Thoracic aorta (tissue), 2 donors: ENCODE measurements around the gene EARS2. TPM values are rescaled to one million over a fixed set of nuclear protein-coding genes. Genes with fewer than 3 reads are reported as not detected.
"Not testable (repeated sequence)": the region's sequence is repeated elsewhere in the genome, so short reads cannot be mapped to it uniquely, and the experiment has no call there.

Experiments
- ATAC-seq: fragments of 150-250 bp; one replicate; pipeline ENCODE4 v1.8.0; 2017; ENCODE audit warnings: low read depth; ENCODE audit not compliant: insufficient number of reproducible peaks, low FRiP score
- DNase-seq: peaks from one replicate; pipeline ENCODE4 v3.0.0-alpha.2; 2020; ENCODE audit warnings: low spot score
- H3K27ac ChIP-seq, 2 donors: fragments of 200-600 bp; sonication (generic); 1 replicate in 1 of 2; 2 replicates in 1 of 2; pipeline ENCODE4 v1.5.1; 2016; ENCODE audit warnings: mild to moderate bottlenecking in 2 of 2, moderate library complexity in 2 of 2
- H3K27me3 ChIP-seq: fragments of 200-600 bp; sonication (generic); replicated peaks from 2 replicates; pipeline ENCODE4 v1.6.0; 2016; ENCODE audit warnings: mild to moderate bottlenecking; ENCODE audit not compliant: insufficient read depth
- H3K36me3 ChIP-seq: fragments of 200-600 bp; sonication (generic); one replicate; pipeline ENCODE4 v1.5.1; 2016
- H3K4me1 ChIP-seq, 2 donors: fragments of 200-600 bp; sonication (generic); 1 replicate in 1 of 2; 2 replicates in 1 of 2; pipeline versions ENCODE4 v1.5.1 to v1.6.0; 2016; ENCODE audit warnings: low read depth in 2 of 2, mild to moderate bottlenecking in 1 of 2; ENCODE audit not compliant: control insufficient read depth in 1 of 2
- H3K4me3 ChIP-seq: fragments of 200-600 bp; sonication (generic); 2 replicates; pipeline ENCODE4 v1.5.1; 2016; ENCODE audit warnings: mild to moderate bottlenecking
- H3K9me3 ChIP-seq: fragments of 200-600 bp; sonication (generic); 2 replicates; pipeline ENCODE4 v1.5.1; 2016
- total RNA-seq, 2 donors: library from RNA; depleted of rRNA; stranded (reverse); fragments of >200 nt; gene quantifications; one replicate each; pipeline versions ENCODE4 v1.1.0 to v1.2.3, GENCODE V29; 2016
- TF ChIP-seq, protein P1 (sequence below): fragments of 200-600 bp; sonication (generic); IDR thresholded peaks from one replicate; pipeline ENCODE4 v1.5.1; 2019; ENCODE audit warnings: antibody characterized with exemption

Gene EARS2
- total RNA-seq, 2 donors from 2014 or later: 26.3 to 29.8 TPM

DNA sequence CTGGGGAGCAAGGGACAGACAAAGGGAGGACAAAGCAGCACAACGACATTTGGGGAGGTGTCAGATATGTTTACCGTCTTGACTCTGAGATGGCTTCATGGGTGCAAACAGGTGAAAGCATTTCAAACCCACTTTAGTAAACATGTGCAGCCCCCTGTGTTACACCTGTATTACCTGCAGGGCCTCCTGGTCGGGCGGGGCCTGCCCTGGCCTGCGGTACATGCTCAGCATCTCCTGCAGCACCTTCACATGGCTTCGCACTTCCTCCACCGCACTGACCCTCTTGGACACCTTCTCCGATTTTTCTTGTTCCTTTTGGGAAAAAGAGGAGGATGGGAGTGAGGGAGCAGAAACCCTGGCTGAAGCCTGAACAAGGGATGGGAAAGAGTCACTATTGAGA is 71.3 kb downstream of the EARS2 start:
- no peaks in the 10 kb centered on the region for H3K4me1 ChIP-seq
- no peak overlapping the region for H3K27ac ChIP-seq
- no peak for ATAC-seq
- no peaks in the 10 kb centered on the region for H3K27me3 ChIP-seq
- peaks cover 82% of the 10 kb centered on the region for H3K36me3 ChIP-seq
- DNase-seq: no peak
- no peak overlapping the region for H3K4me3 ChIP-seq
- TF ChIP-seq, protein P1, sequence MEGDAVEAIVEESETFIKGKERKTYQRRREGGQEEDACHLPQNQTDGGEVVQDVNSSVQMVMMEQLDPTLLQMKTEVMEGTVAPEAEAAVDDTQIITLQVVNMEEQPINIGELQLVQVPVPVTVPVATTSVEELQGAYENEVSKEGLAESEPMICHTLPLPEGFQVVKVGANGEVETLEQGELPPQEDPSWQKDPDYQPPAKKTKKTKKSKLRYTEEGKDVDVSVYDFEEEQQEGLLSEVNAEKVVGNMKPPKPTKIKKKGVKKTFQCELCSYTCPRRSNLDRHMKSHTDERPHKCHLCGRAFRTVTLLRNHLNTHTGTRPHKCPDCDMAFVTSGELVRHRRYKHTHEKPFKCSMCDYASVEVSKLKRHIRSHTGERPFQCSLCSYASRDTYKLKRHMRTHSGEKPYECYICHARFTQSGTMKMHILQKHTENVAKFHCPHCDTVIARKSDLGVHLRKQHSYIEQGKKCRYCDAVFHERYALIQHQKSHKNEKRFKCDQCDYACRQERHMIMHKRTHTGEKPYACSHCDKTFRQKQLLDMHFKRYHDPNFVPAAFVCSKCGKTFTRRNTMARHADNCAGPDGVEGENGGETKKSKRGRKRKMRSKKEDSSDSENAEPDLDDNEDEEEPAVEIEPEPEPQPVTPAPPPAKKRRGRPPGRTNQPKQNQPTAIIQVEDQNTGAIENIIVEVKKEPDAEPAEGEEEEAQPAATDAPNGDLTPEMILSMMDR: no peak
- H3K9me3 ChIP-seq: no peaks in the 10 kb centered on the region

DNA sequence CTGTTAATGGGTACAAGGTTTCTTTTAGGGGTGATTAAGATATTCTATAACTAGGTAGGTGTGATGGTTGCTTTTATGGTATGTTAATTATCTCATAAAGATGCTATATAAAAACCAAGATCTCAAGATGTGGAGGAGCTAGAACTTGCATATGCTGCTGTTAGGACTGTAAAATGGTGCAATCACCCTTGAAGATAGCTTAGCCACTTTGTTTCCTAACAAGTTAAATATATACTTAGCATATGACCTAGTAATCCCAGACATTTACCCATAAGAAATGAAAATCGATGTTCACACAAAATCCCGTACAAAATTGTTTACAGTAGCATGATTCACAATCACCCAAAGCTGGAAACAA is 71.9 kb downstream of the EARS2 start:
- no peak overlapping the region for H3K27ac ChIP-seq
- DNase-seq (no peak), ATAC-seq (no peak)
- no peaks in the 10 kb centered on the region for H3K27me3 ChIP-seq
- no peak overlapping the region for H3K4me3 ChIP-seq
- TF ChIP-seq, protein P1: no peak
- no peaks in the 10 kb centered on the region for H3K9me3 ChIP-seq
- peaks cover 85% of the 10 kb centered on the region for H3K36me3 ChIP-seq
- no peaks in the 10 kb centered on the region for H3K4me1 ChIP-seq

DNA sequence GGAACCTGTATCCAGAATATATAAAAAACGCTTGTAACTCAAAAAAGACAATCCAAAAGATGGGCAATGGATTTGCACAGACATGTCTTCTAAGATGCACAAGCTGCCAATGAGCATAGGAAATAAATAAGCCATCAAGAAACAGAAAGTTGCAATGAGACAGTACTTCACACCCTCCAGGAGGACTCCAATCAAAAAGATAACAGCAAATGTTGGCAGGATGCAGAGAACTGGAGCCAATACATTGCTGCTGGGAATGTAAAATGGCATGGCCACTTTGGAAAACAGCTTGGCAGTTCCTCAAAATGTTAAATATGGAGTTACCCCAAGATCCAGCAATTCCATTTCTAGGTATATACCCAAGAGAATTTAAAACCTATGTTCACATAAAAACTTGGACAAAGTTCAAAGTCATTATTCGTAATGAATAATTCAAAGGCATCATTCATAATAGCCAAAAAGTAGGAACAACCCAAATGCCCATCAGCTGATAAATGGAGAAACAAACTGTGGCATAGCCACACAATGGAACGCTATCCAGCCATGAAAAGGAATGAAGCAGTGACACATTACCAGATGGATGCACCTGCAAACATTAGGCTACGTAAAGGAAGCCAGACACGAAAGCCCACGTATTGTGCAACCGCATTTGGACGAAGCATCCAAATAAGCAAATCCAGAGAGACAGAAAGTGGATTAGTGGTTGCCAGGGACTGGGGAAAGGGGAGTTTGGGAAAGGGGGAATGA is 72.5 kb downstream of the EARS2 start:
- Histone ChIP-seq H3K9me3 (no peaks in the 10 kb centered on the region), H3K27me3 (no peaks in the 10 kb centered on the region), H3K4me1 (no peaks in the 10 kb centered on the region), H3K36me3 (peaks cover 85% of the 10 kb centered on the region), H3K27ac (no peak overlapping the region), H3K4me3 (no peak overlapping the region)
- DNase-seq: no peak
- TF ChIP-seq, protein P1: no peak
- ATAC-seq: no peak

DNA sequence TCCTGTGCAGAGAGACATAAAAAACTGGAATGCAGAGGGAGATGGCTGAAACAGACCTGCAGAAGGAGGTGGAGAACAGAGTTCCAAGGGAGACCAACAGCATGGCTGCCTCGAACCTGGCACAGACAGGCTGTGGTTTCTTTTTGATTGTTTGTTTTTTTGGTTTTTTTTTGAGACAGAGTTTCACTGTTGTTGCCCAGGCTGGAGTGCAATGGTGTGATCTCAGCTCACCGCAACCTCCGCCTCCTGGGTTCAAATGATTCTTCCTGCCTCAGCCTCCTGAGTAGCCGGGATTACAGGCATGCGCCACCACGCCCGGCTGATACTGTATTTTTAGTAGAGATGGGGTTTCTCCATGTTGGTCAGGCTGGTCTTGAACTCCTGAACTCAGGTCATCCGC is 73.7 kb downstream of the EARS2 start:
- H3K27me3 ChIP-seq, H3K9me3 ChIP-seq, ATAC-seq, H3K4me1 ChIP-seq, H3K27ac ChIP-seq, H3K4me3 ChIP-seq, DNase-seq: not testable (repeated sequence)
- peaks cover 85% of the 10 kb centered on the region for H3K36me3 ChIP-seq

DNA sequence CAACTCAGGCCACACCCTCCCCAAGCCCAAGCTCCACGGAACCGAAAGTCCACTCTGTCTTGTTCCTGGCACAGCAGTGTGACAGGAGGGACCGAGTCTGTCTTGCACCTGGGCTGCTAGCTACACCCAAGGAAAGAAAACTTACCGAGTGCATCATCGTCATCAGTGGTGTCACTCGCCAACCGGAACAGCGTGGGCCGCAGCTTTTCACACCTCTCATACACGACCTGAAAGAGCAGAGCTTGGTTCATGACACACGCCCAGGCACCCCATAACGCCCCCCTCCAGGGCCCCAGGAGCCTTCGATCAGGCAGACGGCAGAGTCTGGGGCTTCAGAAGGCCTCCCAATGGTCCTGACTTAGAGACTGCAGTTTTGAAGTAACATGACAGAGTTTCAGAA is 74.4 kb downstream of the EARS2 start:
- H3K36me3 ChIP-seq: peaks cover 83% of the 10 kb centered on the region

More for the DNA sequence above, 74.4 kb downstream of the EARS2 start:
- no peaks in the 10 kb centered on the region for H3K27me3 ChIP-seq
- TF ChIP-seq, protein P1: no peak
- no peaks in the 10 kb centered on the region for H3K4me1 ChIP-seq
- DNase-seq (no peak), ATAC-seq (no peak)
- no peak overlapping the region for H3K27ac ChIP-seq
- no peak overlapping the region for H3K4me3 ChIP-seq
- no peaks in the 10 kb centered on the region for H3K9me3 ChIP-seq
